ENCODE measurements around the gene NOL4.
A peak's percentile ranks its signal among the peaks of the same experiment; 100 is the strongest.

NOL4 gene

DNA sequence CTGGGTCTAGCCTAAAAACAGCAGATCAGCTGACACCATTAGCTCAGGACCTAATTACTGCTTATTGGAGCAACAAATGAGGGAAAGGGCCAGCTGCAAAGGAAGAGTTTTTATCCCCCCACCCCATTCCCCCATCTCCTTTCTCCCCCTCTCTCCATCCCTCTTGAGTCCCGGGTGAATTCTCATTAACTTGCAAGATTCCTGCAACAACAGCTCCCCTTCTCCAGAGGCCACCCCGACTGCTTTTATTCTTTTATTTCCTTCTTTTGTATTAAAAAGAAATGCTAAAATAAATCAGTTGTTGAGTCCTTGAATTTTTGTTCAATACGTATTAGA lies 473 bp upstream of the NOL4 start:
- H3K27ac ChIP-seq, result no peak overlapping the region
- TF ChIP-seq ZFX (IDR thresholded peaks at IDR 0.05; ENCODE audit: borderline replicate concordance), result no peak
- TF ChIP-seq, protein P1, sequence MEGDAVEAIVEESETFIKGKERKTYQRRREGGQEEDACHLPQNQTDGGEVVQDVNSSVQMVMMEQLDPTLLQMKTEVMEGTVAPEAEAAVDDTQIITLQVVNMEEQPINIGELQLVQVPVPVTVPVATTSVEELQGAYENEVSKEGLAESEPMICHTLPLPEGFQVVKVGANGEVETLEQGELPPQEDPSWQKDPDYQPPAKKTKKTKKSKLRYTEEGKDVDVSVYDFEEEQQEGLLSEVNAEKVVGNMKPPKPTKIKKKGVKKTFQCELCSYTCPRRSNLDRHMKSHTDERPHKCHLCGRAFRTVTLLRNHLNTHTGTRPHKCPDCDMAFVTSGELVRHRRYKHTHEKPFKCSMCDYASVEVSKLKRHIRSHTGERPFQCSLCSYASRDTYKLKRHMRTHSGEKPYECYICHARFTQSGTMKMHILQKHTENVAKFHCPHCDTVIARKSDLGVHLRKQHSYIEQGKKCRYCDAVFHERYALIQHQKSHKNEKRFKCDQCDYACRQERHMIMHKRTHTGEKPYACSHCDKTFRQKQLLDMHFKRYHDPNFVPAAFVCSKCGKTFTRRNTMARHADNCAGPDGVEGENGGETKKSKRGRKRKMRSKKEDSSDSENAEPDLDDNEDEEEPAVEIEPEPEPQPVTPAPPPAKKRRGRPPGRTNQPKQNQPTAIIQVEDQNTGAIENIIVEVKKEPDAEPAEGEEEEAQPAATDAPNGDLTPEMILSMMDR (IDR thresholded peaks at IDR 0.05), result peak; percentile 68

DNA sequence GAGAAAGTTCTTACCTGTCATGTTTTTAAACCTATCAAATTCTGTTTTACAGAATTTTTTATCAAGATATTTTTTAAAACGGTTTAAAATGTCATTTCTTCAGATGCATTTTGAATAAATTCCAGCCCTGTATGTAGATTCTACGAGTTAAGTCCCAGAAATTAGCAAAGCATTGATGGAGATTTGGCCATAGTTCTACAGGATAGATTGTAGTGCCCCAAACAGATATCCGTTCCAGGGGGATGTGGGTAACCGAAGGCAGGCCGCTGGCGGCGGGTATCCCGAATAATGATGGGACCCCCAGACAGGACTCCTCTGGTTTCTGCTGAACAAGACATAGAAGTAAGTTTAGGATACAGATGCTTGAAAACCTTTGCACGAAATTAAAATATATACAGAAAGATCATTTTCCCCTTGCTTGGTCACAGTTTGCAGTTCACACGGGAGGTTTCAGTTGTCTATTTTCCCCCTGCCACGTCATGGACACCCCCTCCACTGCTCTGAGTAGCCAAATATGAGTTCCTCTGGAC lies 755 bp downstream of the NOL4 start:
- no peak for TF ChIP-seq ZFX (IDR thresholded peaks at IDR 0.05; ENCODE audit: borderline replicate concordance)
- TF ChIP-seq, protein P1 (IDR thresholded peaks at IDR 0.05), result no peak

DNA sequence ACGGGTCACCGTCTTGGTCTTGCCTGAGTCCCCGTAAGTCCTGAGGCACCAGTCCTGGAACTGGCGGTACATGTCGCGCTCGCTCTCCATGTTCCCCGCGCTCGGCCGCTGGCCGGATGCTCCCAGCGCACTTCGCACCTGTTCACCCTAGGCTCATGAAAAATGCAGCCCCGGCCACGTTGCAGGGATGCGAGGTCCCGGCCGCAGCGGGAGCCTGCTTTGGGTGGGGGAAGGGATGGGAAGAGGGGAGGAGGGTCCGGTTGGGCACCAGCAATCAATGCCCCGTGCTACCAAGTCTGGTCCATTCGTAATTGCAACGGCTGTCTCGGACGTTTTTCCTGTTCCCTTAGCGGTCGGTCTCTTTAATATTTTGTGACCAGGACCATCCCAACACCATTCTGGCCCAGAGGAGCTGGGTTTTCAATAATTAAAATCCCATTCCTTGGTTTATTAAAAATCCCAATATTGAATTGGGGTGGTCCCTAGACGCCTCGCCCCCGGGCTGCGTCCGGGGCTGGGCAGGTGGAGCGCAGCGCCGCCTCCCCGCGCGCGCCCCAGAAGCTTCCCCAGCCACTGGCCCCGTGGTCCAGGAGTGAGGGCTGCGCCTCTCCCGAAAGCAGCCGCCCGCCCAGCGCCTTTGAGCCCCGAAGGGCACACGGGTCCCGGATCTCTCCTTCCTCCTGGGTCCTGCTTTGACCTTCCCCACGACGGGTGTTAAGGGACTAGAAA lies 1.4 kb downstream of the NOL4 start:
- no peak overlapping the region for H3K27ac ChIP-seq
- TF ChIP-seq, protein P1 (IDR thresholded peaks at IDR 0.05), result peak; percentile 4; the same call in 1 of the 2 replicates
- no peak for TF ChIP-seq ZFX (IDR thresholded peaks at IDR 0.05; ENCODE audit: borderline replicate concordance)

More for the DNA sequence above, 755 bp downstream of the NOL4 start:
- H3K27ac ChIP-seq, result no peak overlapping the region

DNA sequence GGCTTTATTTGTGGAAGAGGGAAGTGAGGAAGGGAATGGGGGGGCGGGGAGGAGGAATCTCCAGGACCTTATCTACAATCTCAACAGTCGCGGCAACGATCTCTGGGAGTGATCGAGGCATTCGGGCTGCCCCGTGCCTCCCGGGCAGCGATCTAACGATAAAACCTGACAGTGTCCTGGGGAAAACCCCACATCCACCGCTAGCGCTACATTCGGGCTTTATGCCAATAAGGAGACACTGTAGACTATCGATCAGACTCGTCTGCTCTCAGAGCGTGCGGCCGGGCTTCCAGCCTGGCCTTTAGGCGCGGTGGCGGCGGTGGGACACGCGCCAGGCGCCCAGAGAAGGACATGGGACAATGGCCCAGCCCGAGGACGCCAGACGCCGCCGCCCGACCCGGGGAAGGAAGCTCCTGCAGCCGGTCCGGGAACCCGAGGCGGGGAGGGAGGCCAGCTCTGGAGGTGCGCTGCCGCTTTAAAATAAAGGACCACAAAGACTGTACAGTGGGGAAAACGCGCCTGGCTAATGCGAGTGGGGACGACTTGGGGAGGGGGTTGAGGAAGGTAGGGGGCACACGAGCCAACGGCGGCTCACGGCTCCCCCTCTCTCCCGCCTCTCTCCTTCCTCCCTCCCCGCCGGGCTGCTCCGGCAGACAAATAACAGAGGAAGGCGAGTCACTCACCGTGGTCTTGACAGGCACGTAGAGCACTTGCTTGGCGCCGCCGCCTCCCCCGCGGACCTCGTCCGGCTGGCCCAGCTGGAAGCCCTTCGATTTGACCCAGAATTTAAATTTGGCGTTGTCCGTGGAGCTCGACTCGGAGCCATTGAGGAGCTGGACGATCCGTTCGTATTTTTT lies 2.2 kb downstream of the NOL4 start:
- H3K27ac ChIP-seq, result no peak overlapping the region
- TF ChIP-seq ZFX (IDR thresholded peaks at IDR 0.05; ENCODE audit: borderline replicate concordance), result no peak
- TF ChIP-seq, protein P1 (IDR thresholded peaks at IDR 0.05), result no peak

DNA sequence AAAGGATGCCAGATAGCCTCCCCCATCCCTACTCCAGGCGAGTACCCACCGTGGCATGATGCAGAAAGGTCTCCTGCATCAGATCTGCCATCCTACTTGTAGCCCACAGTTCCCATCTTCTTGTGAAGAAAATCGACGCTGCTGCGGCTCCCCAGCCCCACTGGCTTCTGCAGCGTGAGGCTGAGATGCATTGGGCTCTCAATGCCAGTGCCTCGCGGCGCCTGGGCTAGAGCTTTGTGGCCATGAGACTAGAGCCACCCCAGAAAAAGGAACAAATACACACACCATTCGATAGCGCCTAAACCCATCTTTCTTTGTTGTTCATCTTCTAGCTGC lies 2.8 kb downstream of the NOL4 start:
- TF ChIP-seq, protein P1 (IDR thresholded peaks at IDR 0.05), result no peak
- TF ChIP-seq ZFX (IDR thresholded peaks at IDR 0.05; ENCODE audit: borderline replicate concordance), result no peak
- no peak overlapping the region for H3K27ac ChIP-seq

DNA sequence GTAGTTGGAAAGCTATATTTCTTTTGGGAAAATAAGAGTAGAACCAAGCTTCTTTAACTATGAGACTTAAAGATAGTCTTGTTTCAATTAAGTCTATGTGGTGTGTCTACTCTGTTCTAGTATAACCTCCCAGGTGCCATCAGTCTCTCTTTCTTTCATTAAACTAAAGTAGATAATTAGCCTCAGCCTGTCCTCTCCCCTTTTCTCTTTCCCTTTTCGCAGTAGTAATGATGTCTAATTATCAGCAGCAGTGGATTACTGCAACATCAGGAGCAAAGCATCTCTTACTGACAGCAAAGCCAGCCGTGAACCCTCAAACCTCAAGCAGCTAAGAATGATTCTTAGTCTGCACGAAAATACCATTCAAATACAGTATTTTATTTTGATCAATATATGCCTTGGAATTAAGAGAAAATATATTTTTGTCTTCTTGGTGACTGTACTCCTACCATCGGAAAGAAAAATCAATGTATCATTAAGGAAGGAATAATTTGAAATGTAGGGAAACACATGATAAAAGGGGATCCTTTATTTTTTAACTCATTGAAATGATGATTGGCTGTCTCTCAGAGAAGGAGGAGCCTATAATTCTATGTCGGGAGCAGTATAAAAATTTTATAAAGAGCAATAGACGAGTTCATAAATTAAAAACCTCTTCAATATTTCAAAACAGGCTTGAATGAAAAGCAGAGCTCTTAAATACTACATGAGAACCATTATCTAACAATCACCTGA lies 4.5 kb downstream of the NOL4 start:
- TF ChIP-seq, protein P1 (IDR thresholded peaks at IDR 0.05), result no peak
- TF ChIP-seq ZFX (IDR thresholded peaks at IDR 0.05; ENCODE audit: borderline replicate concordance), result no peak
- no peak overlapping the region for H3K27ac ChIP-seq
